Epithelial cell of esophagus (primary cell): ENCODE results near the gene IL1RAP.
A peak's percentile ranks its signal among the peaks of the same experiment; 100 is the strongest.
"Not testable (repeated sequence)": the region's sequence is repeated elsewhere in the genome, so short reads cannot be mapped to it uniquely, and the experiment has no call there.

ENCODE experiments used
- DNase-seq: peaks from one replicate; pipeline ENCODE4 v3.0.0; 2010; ENCODE audit warnings: low read depth
- H3K4me3 ChIP-seq: 2 replicates; pipeline ENCODE4 v1.5.1; 2011; ENCODE audit warnings: mild to moderate bottlenecking, low read length, control low read depth
- TF ChIP-seq, protein P1 (sequence below): IDR thresholded peaks from 2 replicates; pipeline ENCODE4 v1.5.1; 2011; ENCODE audit warnings: low read depth, mild to moderate bottlenecking, low read length, control low read depth, inconsistent platforms; ENCODE audit not compliant: insufficient read depth; ENCODE audit errors: missing control alignments

The IL1RAP gene, protein sequence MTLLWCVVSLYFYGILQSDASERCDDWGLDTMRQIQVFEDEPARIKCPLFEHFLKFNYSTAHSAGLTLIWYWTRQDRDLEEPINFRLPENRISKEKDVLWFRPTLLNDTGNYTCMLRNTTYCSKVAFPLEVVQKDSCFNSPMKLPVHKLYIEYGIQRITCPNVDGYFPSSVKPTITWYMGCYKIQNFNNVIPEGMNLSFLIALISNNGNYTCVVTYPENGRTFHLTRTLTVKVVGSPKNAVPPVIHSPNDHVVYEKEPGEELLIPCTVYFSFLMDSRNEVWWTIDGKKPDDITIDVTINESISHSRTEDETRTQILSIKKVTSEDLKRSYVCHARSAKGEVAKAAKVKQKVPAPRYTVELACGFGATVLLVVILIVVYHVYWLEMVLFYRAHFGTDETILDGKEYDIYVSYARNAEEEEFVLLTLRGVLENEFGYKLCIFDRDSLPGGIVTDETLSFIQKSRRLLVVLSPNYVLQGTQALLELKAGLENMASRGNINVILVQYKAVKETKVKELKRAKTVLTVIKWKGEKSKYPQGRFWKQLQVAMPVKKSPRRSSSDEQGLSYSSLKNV

DNA sequence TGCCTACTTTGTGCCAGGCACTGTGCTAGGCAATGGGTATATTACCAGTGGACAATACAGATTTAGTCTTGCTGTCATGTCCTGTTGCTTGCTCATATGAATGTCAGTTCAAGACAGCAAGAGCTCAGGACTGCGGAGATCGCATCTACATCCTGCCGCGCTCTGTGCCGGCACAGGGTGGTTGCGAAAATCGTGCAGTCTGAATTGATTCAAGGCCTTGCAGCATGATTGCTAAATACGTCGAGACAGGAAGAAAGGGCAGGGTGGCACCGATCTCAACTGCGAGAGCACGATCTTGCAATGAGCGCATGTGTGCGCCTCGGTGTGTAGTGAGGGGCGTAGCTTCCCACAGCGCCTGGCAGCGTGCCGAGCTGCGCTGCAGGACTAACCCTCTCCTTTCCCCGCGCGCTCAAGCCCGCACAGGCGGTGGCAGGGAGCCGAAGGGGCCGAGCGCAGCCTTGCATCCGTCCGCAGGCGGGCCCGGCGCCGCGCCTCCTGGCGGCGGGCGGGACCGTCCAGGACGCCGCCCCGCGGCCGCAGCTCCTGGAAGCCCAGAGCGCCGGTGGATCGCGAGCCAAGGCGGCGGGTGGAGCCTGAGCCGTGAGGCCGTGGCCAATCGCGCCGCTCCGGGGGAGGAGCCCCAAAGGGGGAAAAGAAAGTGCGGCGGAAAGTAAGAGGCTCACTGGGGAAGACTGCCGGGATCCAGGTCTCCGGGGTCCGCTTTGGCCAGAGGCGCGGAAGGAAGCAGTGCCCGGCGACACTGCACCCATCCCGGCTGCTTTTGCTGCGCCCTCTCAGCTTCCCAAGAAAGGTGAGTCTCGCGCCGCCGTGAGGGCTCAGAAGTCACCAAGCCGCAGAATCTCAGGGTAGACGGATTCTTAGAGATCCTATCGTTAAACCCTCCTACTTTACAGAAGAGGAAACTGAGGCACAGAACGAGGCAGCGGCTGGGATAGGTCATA lies at the start of gene IL1RAP:
Gene IL1RAP, plus strand, starts transcription at position 677 of the 962 bp plus-strand sequence. CDS start 50,205 bp downstream, outside the sequence.
- TF ChIP-seq, protein P1, sequence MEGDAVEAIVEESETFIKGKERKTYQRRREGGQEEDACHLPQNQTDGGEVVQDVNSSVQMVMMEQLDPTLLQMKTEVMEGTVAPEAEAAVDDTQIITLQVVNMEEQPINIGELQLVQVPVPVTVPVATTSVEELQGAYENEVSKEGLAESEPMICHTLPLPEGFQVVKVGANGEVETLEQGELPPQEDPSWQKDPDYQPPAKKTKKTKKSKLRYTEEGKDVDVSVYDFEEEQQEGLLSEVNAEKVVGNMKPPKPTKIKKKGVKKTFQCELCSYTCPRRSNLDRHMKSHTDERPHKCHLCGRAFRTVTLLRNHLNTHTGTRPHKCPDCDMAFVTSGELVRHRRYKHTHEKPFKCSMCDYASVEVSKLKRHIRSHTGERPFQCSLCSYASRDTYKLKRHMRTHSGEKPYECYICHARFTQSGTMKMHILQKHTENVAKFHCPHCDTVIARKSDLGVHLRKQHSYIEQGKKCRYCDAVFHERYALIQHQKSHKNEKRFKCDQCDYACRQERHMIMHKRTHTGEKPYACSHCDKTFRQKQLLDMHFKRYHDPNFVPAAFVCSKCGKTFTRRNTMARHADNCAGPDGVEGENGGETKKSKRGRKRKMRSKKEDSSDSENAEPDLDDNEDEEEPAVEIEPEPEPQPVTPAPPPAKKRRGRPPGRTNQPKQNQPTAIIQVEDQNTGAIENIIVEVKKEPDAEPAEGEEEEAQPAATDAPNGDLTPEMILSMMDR: no peak
- peak; percentile 97 for DNase-seq
- H3K4me3 ChIP-seq: peak within 1 kb of the TSS; percentile 87

DNA sequence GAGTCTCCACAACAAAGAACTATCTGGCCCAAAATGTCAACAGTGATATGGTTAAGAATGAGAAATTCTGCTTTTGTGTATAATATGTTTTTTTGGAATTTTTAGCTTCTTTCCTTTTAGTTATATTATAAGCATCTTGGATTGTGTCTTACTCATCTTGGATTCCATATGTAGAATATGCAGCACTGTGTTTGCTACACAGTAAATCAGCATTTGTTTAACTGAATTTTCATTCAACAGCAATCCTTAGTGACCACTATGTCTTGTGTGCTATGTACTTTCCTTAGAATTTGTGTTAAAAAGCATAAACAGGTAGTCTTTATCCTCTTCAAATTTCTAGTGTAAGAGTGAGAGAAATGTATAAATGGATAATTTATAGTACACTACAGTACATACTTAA lies 46.0 kb upstream of the IL1RAP start:
- DNase-seq: no peak
- TF ChIP-seq, protein P1: no peak
- H3K4me3 ChIP-seq: no peak overlapping the region

DNA sequence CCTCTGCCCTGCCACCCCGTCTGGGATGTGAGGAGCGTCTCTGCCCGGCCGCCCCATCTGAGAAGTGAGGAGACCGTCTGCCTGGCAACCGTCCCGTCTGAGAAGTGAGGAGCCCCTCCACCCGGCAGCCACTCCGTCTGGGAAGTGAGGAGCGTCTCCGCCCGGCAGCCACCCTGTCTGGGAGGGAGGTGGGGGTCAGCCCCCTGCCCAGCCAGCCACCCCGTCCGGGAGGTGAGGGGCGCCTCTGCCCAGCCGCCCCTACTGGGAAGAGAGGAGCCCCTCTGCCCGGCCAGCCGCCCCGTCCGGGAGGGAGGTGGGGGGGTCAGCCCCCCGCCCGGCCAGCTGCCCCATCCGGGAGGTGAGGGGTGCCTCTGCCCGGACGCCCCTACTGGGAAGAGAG lies 40.6 kb upstream of the IL1RAP start:
- not testable (repeated sequence) for DNase-seq, H3K4me3 ChIP-seq

DNA sequence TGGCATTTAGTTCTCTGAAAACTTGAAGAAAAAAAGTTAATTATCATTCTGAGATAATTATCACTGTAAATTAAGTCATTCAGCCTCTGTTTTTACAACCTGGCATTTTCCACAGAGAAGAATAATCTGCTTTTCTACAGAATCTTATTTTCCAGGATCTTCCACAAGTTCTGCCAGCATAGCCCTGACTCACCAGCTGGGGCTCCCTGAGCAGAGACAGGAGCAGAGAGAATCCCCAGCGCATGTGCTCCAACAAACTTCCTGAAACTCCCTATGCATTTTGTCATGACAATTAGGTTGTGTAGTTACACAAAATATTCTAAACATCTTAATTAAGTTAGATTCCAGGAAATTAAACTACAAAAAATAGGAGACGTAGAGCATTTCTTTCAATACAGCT lies 32.1 kb upstream of the IL1RAP start:
- TF ChIP-seq, protein P1: no peak
- no peak for DNase-seq

DNA sequence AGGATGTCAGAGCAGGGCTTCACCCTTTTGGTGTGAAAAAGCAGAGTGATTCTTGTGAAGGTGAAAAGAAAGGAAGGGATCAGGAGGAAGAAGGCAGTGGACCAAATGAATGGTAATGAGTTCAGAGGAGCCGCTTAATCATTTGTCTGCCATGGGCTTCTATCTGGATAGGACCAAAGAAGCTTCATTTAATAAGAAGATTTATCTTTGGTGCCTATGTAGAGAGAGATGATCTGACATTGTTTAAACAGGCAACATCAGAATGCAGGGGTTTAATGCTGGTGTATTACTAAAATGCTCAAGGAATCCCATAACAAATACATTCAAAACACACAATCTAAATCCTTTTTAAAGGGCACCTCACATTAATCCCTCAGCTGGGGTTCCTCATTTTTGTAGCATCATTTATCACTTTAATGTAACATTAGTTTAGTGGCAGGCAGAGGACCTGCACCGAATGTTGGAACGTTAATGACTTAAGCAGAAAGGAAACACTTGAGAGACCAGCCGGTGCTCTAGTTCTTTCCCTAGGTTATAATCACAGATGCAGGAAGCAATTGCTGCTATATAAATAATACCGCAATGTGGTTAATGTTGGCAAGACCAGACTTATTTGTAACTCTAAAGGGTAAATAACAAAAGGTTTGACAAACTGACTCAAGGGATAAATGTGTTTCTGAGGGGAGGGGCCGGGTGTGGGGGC lies 27.9 kb upstream of the IL1RAP start:
- TF ChIP-seq, protein P1: no peak
- H3K4me3 ChIP-seq: no peak overlapping the region
- DNase-seq: peak; percentile 73

More for the DNA sequence above, 32.1 kb upstream of the IL1RAP start:
- H3K4me3 ChIP-seq: no peak overlapping the region

DNA sequence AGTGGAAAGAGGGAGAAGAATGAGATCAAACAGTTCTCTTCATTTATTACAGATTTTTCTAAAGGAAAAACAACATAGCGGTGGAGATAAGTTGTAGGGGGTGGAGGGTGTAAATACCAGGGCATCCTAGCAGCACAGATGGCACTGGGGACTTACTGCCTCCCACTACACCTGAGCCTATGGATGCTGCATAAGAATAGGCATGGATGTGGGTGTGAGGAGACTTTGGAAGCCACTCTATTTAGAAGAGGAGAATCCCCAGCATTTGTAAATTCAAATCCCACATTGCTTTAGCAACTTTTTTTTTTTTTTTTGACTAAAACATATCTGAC lies 27.4 kb upstream of the IL1RAP start:
- TF ChIP-seq, protein P1: no peak
- no peak overlapping the region for H3K4me3 ChIP-seq
- no peak for DNase-seq
